H1 (cell line): Measurements from ENCODE around the gene NSD2. TPM values are rescaled to one million over a fixed set of nuclear protein-coding genes. Genes with fewer than 3 reads are reported as not detected.

Source experiments
- polyA plus RNA-seq, 7 experiments: library from polyadenylated mRNA; depleted of rRNA in 3 of 7; stranded (reverse) in 5 of 7; unstranded in 2 of 7; fragments of >200 nt in 5 of 7; fragments of 200-250 nt in 2 of 7; gene quantifications; 1 replicate in 5 of 7; 2 replicates in 1 of 7; 4 replicates in 1 of 7; pipeline versions ENCODE4 v1.2.1 to v1.2.3, GENCODE V29; 2011 to 2013; ENCODE audit warnings: missing spikeins in 2 of 7, mixed read lengths in 2 of 7
- total RNA-seq: library from RNA; stranded (reverse); fragmentation: NEBNext Ultra II Directional; extraction: Animal tissue kit (Norgen Biotek cat#: 25700); gene quantifications from 2 replicates; pipeline ENCODE4 v1.2.1, GENCODE V29; 2021
- TF ChIP-seq, protein P1 (sequence below): fragments of 300-600 bp; sonication (generic); IDR thresholded peaks from 2 replicates; pipeline ENCODE4 v1.7.1; 2012; ENCODE audit warnings: low read length, moderate library complexity, mild to moderate bottlenecking, inconsistent platforms; ENCODE audit not compliant: insufficient replicate concordance

Gene NSD2
- total and polyA plus RNA-seq, 2 of the 8 experiments (the other 6 are each of a cell fraction or from before 2014, with no cell fraction given): 26.7 to 129 TPM

DNA sequence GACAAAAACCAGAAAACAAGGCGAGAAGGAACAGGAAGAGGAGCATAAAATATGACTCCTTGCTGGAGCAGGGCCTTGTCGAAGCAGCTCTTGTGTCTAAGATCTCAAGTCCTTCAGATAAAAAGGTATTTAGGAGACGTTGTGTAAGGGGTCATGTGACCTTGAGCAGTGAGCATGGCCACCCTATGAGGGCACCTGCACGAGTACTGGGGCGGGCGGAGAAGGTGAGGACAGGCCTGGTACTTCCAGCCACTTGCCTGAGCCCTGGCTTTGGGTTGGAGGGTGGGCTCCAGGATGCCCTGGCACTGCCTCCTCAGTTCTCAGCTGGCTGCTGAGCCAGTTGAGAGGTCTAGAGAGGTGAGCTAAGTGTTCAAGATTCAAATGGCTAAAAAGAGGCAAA is 29.9 kb downstream of the NSD2 start (continued):
- TF ChIP-seq, protein P1, sequence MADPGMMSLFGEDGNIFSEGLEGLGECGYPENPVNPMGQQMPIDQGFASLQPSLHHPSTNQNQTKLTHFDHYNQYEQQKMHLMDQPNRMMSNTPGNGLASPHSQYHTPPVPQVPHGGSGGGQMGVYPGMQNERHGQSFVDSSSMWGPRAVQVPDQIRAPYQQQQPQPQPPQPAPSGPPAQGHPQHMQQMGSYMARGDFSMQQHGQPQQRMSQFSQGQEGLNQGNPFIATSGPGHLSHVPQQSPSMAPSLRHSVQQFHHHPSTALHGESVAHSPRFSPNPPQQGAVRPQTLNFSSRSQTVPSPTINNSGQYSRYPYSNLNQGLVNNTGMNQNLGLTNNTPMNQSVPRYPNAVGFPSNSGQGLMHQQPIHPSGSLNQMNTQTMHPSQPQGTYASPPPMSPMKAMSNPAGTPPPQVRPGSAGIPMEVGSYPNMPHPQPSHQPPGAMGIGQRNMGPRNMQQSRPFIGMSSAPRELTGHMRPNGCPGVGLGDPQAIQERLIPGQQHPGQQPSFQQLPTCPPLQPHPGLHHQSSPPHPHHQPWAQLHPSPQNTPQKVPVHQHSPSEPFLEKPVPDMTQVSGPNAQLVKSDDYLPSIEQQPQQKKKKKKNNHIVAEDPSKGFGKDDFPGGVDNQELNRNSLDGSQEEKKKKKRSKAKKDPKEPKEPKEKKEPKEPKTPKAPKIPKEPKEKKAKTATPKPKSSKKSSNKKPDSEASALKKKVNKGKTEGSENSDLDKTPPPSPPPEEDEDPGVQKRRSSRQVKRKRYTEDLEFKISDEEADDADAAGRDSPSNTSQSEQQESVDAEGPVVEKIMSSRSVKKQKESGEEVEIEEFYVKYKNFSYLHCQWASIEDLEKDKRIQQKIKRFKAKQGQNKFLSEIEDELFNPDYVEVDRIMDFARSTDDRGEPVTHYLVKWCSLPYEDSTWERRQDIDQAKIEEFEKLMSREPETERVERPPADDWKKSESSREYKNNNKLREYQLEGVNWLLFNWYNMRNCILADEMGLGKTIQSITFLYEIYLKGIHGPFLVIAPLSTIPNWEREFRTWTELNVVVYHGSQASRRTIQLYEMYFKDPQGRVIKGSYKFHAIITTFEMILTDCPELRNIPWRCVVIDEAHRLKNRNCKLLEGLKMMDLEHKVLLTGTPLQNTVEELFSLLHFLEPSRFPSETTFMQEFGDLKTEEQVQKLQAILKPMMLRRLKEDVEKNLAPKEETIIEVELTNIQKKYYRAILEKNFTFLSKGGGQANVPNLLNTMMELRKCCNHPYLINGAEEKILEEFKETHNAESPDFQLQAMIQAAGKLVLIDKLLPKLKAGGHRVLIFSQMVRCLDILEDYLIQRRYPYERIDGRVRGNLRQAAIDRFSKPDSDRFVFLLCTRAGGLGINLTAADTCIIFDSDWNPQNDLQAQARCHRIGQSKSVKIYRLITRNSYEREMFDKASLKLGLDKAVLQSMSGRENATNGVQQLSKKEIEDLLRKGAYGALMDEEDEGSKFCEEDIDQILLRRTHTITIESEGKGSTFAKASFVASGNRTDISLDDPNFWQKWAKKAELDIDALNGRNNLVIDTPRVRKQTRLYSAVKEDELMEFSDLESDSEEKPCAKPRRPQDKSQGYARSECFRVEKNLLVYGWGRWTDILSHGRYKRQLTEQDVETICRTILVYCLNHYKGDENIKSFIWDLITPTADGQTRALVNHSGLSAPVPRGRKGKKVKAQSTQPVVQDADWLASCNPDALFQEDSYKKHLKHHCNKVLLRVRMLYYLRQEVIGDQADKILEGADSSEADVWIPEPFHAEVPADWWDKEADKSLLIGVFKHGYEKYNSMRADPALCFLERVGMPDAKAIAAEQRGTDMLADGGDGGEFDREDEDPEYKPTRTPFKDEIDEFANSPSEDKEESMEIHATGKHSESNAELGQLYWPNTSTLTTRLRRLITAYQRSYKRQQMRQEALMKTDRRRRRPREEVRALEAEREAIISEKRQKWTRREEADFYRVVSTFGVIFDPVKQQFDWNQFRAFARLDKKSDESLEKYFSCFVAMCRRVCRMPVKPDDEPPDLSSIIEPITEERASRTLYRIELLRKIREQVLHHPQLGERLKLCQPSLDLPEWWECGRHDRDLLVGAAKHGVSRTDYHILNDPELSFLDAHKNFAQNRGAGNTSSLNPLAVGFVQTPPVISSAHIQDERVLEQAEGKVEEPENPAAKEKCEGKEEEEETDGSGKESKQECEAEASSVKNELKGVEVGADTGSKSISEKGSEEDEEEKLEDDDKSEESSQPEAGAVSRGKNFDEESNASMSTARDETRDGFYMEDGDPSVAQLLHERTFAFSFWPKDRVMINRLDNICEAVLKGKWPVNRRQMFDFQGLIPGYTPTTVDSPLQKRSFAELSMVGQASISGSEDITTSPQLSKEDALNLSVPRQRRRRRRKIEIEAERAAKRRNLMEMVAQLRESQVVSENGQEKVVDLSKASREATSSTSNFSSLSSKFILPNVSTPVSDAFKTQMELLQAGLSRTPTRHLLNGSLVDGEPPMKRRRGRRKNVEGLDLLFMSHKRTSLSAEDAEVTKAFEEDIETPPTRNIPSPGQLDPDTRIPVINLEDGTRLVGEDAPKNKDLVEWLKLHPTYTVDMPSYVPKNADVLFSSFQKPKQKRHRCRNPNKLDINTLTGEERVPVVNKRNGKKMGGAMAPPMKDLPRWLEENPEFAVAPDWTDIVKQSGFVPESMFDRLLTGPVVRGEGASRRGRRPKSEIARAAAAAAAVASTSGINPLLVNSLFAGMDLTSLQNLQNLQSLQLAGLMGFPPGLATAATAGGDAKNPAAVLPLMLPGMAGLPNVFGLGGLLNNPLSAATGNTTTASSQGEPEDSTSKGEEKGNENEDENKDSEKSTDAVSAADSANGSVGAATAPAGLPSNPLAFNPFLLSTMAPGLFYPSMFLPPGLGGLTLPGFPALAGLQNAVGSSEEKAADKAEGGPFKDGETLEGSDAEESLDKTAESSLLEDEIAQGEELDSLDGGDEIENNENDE: no peak
